Pulmonary artery endothelial cell (primary cell): ENCODE measurements around the gene FOSL1. TPM values are rescaled to one million over a fixed set of nuclear protein-coding genes. Genes with fewer than 3 reads are reported as not detected.

Source experiments
- DNase-seq: peaks from one replicate; pipeline ENCODE4 v3.0.0-alpha.2; 2011; ENCODE audit warnings: low read depth, low spot score
- total RNA-seq: library from RNA; depleted of rRNA; stranded (reverse); fragments of >200 nt; gene quantifications from 2 replicates; pipeline ENCODE4 v1.2.3, GENCODE V29; 2014

FOSL1 gene
- total RNA-seq, 1 donor from 2014 or later, result 11.5 TPM

GRCh38 chr11:65919573-65920371 is 19.6 kb upstream of the FOSL1 start:
- DNase-seq, result no peak

GRCh38 chr11:65919141-65919572 is 19.0 kb upstream of the FOSL1 start, which contains the start of gene DRAP1:
Gene DRAP1, plus strand, starts transcription at chr11:65919426. Its CDS starts 76 bp downstream, at chr11:65919502.
- peak; percentile 95 for DNase-seq

GRCh38 chr11:65918211-65919140 is 18.3 kb upstream of the FOSL1 start, which contains the start of gene C11orf68:
Gene C11orf68, minus strand, starts transcription at chr11:65919062. Its CDS starts 31 bp downstream, at chr11:65919031.
- no peak for DNase-seq

GRCh38 chr11:65917434-65918210 is 17.4 kb upstream of the FOSL1 start:
- no peak for DNase-seq

DNA sequence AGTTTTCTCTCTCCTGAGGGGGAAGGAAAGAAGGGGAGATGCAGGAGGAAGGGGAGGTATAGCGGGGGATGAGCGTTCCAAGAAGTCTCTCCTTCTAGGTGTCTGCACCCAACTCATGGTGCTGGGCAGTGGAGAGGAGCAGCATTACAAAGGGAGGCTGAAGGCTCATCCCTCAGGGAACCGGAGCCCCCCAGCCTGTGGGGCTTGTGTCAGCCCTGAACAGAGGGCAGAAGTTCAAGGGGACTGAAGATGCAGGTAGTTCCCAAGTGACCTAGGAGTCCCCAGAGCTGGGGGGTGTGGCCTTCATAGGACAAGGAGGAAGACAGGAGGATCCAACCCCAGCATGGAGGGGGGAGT is 16.9 kb upstream of the FOSL1 start:
- DNase-seq, result no peak

DNA sequence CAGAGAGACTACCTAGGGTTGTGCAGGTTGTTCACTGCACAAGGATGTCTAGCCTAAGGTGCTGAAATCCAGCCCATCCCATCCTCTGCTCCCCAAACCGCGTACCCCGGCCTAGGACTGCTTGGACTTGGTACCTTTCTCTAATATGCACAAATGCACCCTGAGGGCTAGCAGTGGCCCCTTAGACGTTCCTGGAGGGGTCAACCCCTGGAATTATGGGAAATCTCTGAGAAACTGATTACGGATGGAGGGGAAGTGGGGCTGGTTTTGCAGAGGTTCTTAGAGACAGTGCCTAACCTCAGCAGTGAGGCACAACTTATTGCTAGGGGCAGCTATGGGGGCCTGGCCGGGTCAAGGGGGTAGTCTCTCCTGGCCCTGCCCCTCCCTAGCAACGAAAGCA is 16.2 kb upstream of the FOSL1 start:
- DNase-seq, result no peak

- peak; percentile 85 for DNase-seq
Observed at GRCh38 chr11:65915821-65916251, 15.6 kb upstream of the FOSL1 start.

GRCh38 chr11:65915101-65915820 is 15.1 kb upstream of the FOSL1 start:
- no peak for DNase-seq

- no peak for DNase-seq
Observed at GRCh38 chr11:65912845-65913244, 12.7 kb upstream of the FOSL1 start.

GRCh38 chr11:65911682-65912568 is 11.7 kb upstream of the FOSL1 start:
- DNase-seq, result no peak

GRCh38 chr11:65907878-65908277 is 7.7 kb upstream of the FOSL1 start:
- DNase-seq, result no peak

GRCh38 chr11:65906602-65907001 is 6.4 kb upstream of the FOSL1 start:
- no peak for DNase-seq

DNA sequence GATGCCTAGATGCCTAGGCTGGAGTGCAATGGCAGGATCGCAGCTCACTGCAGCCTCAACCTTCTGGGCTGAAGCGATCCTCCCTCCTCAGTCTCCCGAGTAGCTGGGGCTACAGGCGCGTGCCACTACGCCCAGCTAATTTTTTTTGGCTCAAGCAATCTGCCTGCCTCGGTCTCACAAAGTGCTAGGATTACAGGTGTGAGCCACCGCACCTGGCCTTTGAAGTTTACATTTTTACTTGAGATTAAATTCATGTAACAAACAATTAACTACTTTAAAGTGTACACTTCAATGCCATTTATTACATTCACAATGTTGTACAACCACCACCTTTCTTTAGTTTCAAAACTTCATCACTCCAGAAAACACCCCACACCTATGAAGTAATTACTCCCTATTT is 3.5 kb upstream of the FOSL1 start:
- DNase-seq, result no peak

GRCh38 chr11:65903068-65903481 is 2.9 kb upstream of the FOSL1 start:
- no peak for DNase-seq

DNA sequence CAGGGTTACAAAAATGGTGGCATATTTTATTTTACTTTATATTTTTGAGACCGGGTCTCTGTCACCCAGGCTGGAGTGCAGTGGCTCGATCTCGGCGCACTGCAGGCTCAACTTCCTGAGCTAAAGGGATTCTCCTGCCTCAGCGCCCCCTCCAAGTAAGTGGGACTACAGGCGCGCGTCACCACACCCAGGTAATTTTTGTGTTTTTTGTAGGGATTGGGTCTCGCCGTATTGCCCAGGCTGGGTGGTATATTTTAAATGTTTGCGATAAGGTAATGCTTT is 652 bp upstream of the FOSL1 start:
- no peak for DNase-seq

DNA sequence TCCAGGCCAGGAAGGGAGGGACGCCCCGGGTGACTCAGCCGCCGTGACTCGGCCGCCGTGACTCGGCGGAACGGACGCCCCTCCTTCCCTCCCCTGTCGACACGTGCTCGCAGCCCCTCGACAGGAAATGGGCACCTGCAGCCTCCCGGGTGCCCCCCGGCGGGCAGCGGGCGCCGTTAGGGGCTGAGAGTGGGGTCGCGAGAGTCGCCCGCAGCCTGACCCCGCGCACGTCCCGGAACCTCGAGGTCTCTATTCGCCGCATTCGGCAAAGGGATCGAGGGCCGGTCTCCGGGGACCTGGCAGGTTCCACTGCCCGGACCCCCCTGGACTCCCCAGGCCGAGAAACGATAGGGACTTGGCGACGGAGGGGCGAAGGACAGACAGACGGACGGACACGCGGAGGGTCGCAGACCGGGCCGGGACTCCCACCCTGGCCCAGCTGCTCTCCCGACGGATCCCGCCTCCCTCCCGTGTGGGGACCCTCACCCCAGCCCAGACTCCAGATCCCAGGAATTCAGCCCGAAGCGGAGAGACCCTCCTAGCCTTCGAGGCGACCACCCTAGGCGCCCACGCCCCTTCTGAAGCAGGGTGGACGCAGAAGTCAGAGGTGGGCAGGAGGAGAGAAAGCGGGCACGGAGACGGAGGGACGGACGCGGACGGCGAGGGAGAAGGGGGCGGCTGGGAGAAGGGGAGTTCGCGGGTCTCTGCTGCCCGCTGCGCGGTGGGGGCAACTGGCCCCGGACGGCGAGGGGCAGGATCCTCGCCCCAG is 648 bp downstream of the FOSL1 start:
- no peak for DNase-seq

DNA sequence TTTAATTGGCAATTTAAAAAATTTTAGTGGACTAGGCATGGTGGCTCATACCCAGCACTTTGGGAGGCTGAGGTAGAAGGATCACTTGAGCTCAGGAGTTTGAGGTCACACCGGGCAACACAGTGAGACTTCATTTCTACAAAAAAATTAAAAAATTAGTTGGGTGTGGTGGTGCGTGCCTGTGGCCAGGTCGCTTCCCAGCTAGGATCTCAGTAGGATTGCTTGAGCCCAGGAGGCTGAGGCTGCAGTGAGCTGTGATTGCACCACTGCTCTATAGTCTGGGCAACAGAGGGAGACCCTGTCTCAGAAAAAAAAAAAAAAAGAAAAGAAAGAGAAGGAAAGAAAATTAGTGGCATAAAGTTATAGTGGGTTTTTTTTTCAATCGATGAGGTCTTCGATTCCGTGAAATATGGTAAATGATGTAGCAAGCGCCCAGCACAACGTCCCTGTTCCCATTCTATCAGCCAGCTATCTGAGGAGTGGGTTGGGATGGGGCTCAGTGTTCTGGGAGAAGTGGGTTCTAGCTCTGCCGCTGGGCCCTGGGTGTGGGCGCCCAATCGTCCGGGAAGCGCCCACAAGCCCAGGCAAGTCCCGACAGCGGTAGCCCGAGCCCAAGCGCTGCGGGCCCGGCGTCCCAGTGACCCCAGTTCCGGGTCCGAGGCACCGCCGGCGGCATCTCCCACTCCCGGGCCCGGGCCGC is 1.4 kb downstream of the FOSL1 start:
- DNase-seq, result no peak

DNA sequence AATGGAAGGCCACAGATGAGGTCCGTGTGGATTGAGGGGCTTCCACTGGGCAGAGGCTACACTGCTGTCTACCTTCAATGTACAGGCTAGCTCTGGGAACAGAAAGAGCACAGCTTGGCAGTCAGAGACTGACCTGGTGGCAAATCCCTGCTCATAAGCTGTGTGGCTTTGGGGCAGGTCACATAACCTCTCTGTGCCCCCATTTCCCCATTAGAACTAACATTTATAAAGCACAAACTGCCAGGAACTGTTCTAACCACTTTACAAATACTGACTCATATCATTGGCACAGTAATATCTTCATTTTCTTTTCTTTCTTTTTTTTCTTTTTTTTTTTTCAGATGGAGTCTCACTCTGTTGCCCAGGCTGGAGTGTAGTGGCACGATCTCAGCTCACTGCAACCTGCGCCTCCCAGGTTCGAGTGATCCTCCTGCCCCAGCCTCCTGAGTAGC is 3.1 kb downstream of the FOSL1 start:
- DNase-seq, result no peak
